Measurements from ENCODE around the gene RBM19. TPM values are rescaled to one million over a fixed set of nuclear protein-coding genes. Genes with fewer than 3 reads are reported as not detected.

Gene RBM19
- total and polyA plus RNA-seq, 2 of the 4 experiments (the other 2 are of a cell fraction) = 18.7 to 19.2 TPM

DNA sequence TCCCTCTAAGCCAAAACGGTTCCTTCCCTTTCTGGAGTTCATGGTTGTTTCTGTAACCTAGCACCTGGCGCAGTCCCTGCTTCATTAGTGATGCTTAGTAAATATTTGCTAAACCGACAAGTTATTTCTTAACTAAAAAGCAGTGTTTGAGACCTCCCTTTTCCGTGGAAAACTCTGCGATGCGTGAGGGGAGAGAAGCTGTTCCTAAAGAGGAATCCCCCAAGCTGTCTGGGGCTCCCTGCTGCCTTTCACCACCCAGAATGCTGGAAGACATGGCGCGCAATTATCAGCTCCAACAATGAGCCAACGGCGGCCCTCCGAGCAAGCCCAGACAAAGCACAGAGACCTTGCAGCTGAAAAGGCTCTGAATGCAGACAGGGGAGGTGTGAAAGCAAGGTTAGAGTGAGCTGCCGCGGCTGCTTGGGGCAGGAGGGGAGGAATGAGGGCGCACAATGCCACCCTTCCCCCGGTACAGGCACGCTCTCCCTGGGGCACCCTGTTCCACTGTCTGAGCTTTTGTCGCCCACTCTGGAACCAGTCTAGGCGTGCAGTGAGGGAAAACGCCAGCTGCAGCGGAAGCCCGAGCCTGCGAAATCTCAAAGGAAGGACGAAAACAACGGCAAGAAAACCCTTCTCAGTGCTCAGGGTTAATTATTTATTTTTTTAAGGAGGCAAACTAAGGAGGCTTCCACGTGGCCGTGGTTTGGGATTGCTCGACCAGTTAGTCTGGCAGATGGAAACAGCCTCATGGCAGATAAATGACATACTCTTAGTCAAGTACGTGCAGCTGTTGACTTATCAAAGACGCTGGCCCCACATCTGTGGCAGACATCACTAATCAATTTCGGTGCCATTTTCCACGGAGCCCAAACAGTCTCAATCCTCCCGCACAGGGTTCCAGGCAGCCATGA lies 66.3 kb downstream of the RBM19 start (continued):
- TF ChIP-seq, protein P1, sequence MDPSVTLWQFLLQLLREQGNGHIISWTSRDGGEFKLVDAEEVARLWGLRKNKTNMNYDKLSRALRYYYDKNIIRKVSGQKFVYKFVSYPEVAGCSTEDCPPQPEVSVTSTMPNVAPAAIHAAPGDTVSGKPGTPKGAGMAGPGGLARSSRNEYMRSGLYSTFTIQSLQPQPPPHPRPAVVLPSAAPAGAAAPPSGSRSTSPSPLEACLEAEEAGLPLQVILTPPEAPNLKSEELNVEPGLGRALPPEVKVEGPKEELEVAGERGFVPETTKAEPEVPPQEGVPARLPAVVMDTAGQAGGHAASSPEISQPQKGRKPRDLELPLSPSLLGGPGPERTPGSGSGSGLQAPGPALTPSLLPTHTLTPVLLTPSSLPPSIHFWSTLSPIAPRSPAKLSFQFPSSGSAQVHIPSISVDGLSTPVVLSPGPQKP (IDR thresholded peaks at IDR 0.05; ENCODE audit: borderline replicate concordance, low read depth, low read length) = no peak

DNA sequence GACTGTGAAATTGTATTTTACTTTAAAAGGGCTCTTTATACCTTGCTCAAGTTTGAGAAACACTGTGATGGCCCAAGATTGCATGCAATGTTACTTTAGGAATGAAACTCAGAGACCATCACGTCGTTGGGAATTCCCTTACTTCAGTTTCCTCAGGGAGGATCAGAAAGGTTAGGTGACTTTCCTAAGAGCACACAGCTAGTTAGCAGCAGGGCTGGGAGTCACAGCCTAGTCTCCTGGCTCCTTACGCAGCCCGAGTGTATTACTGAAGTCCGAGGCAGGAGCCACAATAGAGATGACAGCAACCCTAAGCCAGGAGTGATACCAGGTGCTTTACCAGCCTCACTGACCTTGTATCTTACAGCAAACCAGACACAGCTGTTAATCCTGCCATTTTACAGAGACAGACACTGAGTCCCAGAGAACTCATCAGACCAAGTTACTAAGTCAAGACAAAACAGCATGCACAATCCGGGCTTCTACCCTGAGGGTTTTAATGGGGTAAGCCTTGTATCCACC lies 67.0 kb downstream of the RBM19 start:
- H3K14ac ChIP-seq (replicated peaks; ENCODE audit: low read depth, low read length) = no peak overlapping the region
- H3K56ac ChIP-seq (ENCODE audit: extremely low read depth, insufficient read depth, low read length) = no peak overlapping the region
- DNase-seq (no peak), ATAC-seq (ENCODE audit: low read depth) (no peak)
- H3K9ac ChIP-seq (ENCODE audit: low read depth, low read length) = no peak overlapping the region
- ChIA-PET POLR2A (ENCODE audit: unreplicated experiment) (no interaction called here), CTCF (no interaction called here)
- H4K20me1 ChIP-seq (ENCODE audit: insufficient read depth, low read length) = no peaks in the 10 kb centered on the region
- in situ Hi-C loops (cut with MboI; ENCODE audit: low sequenced_read_pairs) (no loop called here), dilution Hi-C loops (cut with HindIII; ENCODE audit: low sequenced_read_pairs, unreplicated experiment) (no loop called here), intact Hi-C loops (cut with micrococcal nuclease) (no loop called here)
- H3K23ac ChIP-seq (ENCODE audit: low read depth, low read length) = no peak overlapping the region
- no peak overlapping the region for H2BK15ac ChIP-seq (ENCODE audit: low read depth, low read length)
- H3K9me3 ChIP-seq (ENCODE audit: control insufficient read depth, insufficient read depth, low read length) = no peaks in the 10 kb centered on the region
- no peak overlapping the region for H3K4me3 ChIP-seq (ENCODE audit: insufficient read depth, low read depth, low read length)
- H3K9me1 ChIP-seq (ENCODE audit: insufficient read depth, low read length) = peaks cover 9% of the 10 kb centered on the region
- H4K91ac ChIP-seq (ENCODE audit: insufficient read depth, low read depth, low read length) = no peak overlapping the region
- H2BK20ac ChIP-seq (ENCODE audit: low read depth, low read length) = no peak overlapping the region
- no TSS peak for BruUV-seq (replicated peaks)
- H2BK120ac ChIP-seq (ENCODE audit: low read depth, low read length) = no peak overlapping the region
- H4K8ac ChIP-seq (ENCODE audit: low read depth in 2 of 2, low read length in 2 of 2) = no peak overlapping the region
- no peak overlapping the region for H3K18ac ChIP-seq (ENCODE audit: low read depth, low read length)
- H2AFZ ChIP-seq (replicated peaks; ENCODE audit: low read length, poor library complexity) = no peak overlapping the region
- no peaks in the 10 kb centered on the region for H3K79me1 ChIP-seq (ENCODE audit: low read depth in 1 of 2, low read length in 2 of 2)
- WGBS, 2 experiments (ENCODE audit: extremely low coverage in 2 of 2, insufficient read length in 1 of 2) = 82% methylated on average over 2 of the region's 6 CpGs; no CpG with 5 or more reads in 1 of the 2 experiments
- H3K27me3 ChIP-seq (ENCODE audit: control insufficient read depth, insufficient read depth, low read length) = no peaks in the 10 kb centered on the region
- H4K5ac ChIP-seq (ENCODE audit: low read depth, low read length) = no peak overlapping the region
- H2AK5ac ChIP-seq (ENCODE audit: low read depth, low read length) = no peak overlapping the region
- no peaks in the 10 kb centered on the region; the same call in none of the 2 replicates for H3K36me3 ChIP-seq (ENCODE audit: control insufficient read depth, insufficient read depth, low read length)
- H3K27ac ChIP-seq (ENCODE audit: insufficient read depth, low read length) = no peak overlapping the region
- H2AK9ac ChIP-seq (replicated peaks; ENCODE audit: low read depth, low read length, poor library complexity) = peak overlapping the region; percentile 11
- no peak overlapping the region for H2BK5ac ChIP-seq (ENCODE audit: low read depth, low read length, poor library complexity, severe bottlenecking)
- peaks cover 2% of the 10 kb centered on the region; the same call in 1 of the 2 replicates for H3K4me1 ChIP-seq (ENCODE audit: control insufficient read depth, insufficient read depth, low read length)
- H3K4ac ChIP-seq (ENCODE audit: low read depth, low read length) = no peak overlapping the region
- no peak overlapping the region for H3K4me2 ChIP-seq (ENCODE audit: low read depth, low read length)
- TF ChIP-seq NFE2L2 (IDR thresholded peaks at IDR 0.05; ENCODE audit: low read depth, low read length) = no peak
- TF ChIP-seq MXI1 (IDR thresholded peaks at IDR 0.05; ENCODE audit: borderline replicate concordance, low read depth, low read length) = no peak
- TF ChIP-seq MAFK (IDR thresholded peaks at IDR 0.05; ENCODE audit: low read depth, low read length) = no peak
- TF ChIP-seq CEBPB (IDR thresholded peaks at IDR 0.05; ENCODE audit: low read depth, low read length) = no peak
- no peak for TF ChIP-seq POLR2A (IDR thresholded peaks at IDR 0.05; ENCODE audit: low read depth, low read length)
- TF ChIP-seq, protein P2, sequence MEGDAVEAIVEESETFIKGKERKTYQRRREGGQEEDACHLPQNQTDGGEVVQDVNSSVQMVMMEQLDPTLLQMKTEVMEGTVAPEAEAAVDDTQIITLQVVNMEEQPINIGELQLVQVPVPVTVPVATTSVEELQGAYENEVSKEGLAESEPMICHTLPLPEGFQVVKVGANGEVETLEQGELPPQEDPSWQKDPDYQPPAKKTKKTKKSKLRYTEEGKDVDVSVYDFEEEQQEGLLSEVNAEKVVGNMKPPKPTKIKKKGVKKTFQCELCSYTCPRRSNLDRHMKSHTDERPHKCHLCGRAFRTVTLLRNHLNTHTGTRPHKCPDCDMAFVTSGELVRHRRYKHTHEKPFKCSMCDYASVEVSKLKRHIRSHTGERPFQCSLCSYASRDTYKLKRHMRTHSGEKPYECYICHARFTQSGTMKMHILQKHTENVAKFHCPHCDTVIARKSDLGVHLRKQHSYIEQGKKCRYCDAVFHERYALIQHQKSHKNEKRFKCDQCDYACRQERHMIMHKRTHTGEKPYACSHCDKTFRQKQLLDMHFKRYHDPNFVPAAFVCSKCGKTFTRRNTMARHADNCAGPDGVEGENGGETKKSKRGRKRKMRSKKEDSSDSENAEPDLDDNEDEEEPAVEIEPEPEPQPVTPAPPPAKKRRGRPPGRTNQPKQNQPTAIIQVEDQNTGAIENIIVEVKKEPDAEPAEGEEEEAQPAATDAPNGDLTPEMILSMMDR (conservative IDR thresholded peaks at IDR 0.05; ENCODE audit: low read depth, low read length) = no peak
- TF ChIP-seq BHLHE40 (IDR thresholded peaks at IDR 0.05; ENCODE audit: low read depth, low read length) = no peak
- TF ChIP-seq, protein P1 (IDR thresholded peaks at IDR 0.05; ENCODE audit: borderline replicate concordance, low read depth, low read length) = no peak
- no peak for TF ChIP-seq RCOR1 (IDR thresholded peaks at IDR 0.05; ENCODE audit: insufficient replicate concordance, low read length)
- TF ChIP-seq FOS (IDR thresholded peaks at IDR 0.05; ENCODE audit: low read depth, low read length) = no peak
- no peak for TF ChIP-seq CHD1 (IDR thresholded peaks at IDR 0.05; ENCODE audit: low read depth, low read length)
